Kidney (tissue), 14 donors: ENCODE data around the gene MTMR10. TPM values are rescaled to one million over a fixed set of nuclear protein-coding genes. Genes with fewer than 3 reads are reported as not detected.
A peak's percentile ranks its signal among the peaks of the same experiment; 100 is the strongest.

Experiments
- DNase-seq, 5 donors: peaks; one replicate each; pipeline ENCODE4 v3.0.0-alpha.2; 2013 to 2020
- FAIRE-seq: peaks from 2 replicates; lab custom pipeline; 2012; peaks lifted over from hg19 to GRCh38; lab: Jason Lieb, UNC
- H3K27ac ChIP-seq, 2 donors: one replicate each; pipeline ENCODE4 v1.7.0; 2013; ENCODE audit warnings: low read depth in 2 of 2, low read length in 2 of 2, inconsistent platforms in 1 of 2
- H3K27me3 ChIP-seq: one replicate; pipeline ENCODE4 v1.7.1; 2013; ENCODE audit warnings: low read length, inconsistent platforms; ENCODE audit not compliant: control insufficient read depth, insufficient read depth
- H3K36me3 ChIP-seq, 3 donors: one replicate each; pipeline versions ENCODE4 v1.7.0 to v1.7.1; 2013; ENCODE audit warnings: low read length in 3 of 3, control low read depth in 1 of 3, inconsistent platforms in 1 of 3; ENCODE audit not compliant: insufficient read depth in 3 of 3, control insufficient read depth in 2 of 3
- H3K4me1 ChIP-seq, 3 donors: one replicate each; pipeline versions ENCODE4 v1.7.0 to v1.7.1; 2013; ENCODE audit warnings: low read length in 3 of 3, inconsistent platforms in 1 of 3, low read depth in 1 of 3; ENCODE audit not compliant: control insufficient read depth in 2 of 3, insufficient read depth in 2 of 3
- H3K4me3 ChIP-seq, 3 donors: one replicate each; pipeline versions ENCODE4 v1.7.0 to v1.8.1; 2013; ENCODE audit warnings: low read length in 3 of 3, control low read depth in 1 of 3, inconsistent platforms in 1 of 3
- H3K9ac ChIP-seq, 3 donors: one replicate each; pipeline versions ENCODE4 v1.7.0 to v1.7.1; 2013; ENCODE audit warnings: low read length in 3 of 3, control low read depth in 1 of 3, inconsistent platforms in 1 of 3
- H3K9me3 ChIP-seq, 3 donors: one replicate each; pipeline versions ENCODE4 v1.7.0 to v1.7.1; 2013; ENCODE audit warnings: low read length in 3 of 3, control low read depth in 1 of 3, inconsistent platforms in 1 of 3; ENCODE audit not compliant: control insufficient read depth in 2 of 3, insufficient read depth in 1 of 3
- intact Hi-C: fragments of 100-400 bp; cut with DNase I; formaldehyde crosslinking; loops from one replicate; pipeline ENCODE4 v1.11.1; 2022
- polyA plus RNA-seq: library from polyadenylated mRNA; stranded (reverse); fragments of 350-450 nt; fragmentation: Illumina TruSeq; extraction: RNeasy Lipid Tissue Mini Kit (QIAGEN cat#74804); gene quantifications from one replicate; pipeline ENCODE4 v1.2.3, GENCODE V29; 2014; ENCODE audit warnings: low read depth, low replicate concordance; ENCODE audit not compliant: insufficient read depth
- total RNA-seq: library from RNA; stranded (reverse); fragmentation: NEBNext Ultra II Directional; extraction: Animal tissue kit (Norgen Biotek cat#: 25700); gene quantifications from one replicate; pipeline ENCODE4 v1.2.1, GENCODE V29; 2021
- TF ChIP-seq, protein P1 (sequence below): IDR thresholded peaks from 3 replicates; pipeline ENCODE4 v1.5.1; 2012; ENCODE audit warnings: mild to moderate bottlenecking, moderate library complexity, borderline replicate concordance; ENCODE audit not compliant: insufficient read depth; ENCODE audit errors: extremely low read depth
- donor health status: control.
- donor health status: control.
- donor health status: control.
- donor health status: control.
- donor health status: control.
- donor health status: DM: yes; HTN: yes; CAD: no.
- donor health status: Normal renal cell carcinoma (clear cell type).

Gene MTMR10
- total and polyA plus RNA-seq, 2 donors from 2014 or later, result 26.2 to 70.4 TPM

DNA sequence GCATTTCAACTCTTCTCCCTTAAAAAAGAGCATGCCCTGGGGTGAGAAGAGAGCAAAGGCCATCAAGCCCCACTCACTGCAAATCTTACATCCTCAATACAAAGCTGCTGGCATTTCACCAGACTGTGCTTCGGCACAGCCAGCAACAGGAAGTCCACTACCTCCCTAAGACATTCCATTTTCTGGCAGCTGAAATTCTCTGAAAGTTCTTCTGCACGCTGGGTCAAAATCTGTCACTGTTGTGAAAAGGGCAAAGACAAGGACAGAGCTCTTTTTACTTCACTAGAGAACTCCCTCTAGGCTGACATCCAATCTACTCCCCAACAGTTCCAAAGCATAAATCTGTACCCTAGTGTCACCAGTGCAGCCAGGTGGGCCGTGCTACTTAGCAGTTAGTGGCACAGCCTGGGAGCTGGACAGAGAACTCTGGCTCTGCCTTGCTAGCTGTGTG lies 6.3 kb downstream of the MTMR10 start:
- Histone ChIP-seq H3K4me1 (peaks cover 4 to 49% (median 36%) of the 10 kb centered on the region in 3 donors), H3K36me3 (peaks cover 3 to 6% (median 5%) of the 10 kb centered on the region in 3 donors), H3K9me3 (no peaks in the 10 kb centered on the region), H3K27me3 (no peaks in the 10 kb centered on the region), H3K9ac (peak overlapping the region in 1 of 3 donors; percentile 38), H3K4me3 (peak overlapping the region in 2 of 3 donors; percentile 15 to 50), H3K27ac (peak overlapping the region; percentile 43 to 64)
- DNase-seq, result peak in 3 of 5 donors; percentile 60 to 77 (median 72)
- intact Hi-C loops, result no loop called here
- TF ChIP-seq, protein P1, sequence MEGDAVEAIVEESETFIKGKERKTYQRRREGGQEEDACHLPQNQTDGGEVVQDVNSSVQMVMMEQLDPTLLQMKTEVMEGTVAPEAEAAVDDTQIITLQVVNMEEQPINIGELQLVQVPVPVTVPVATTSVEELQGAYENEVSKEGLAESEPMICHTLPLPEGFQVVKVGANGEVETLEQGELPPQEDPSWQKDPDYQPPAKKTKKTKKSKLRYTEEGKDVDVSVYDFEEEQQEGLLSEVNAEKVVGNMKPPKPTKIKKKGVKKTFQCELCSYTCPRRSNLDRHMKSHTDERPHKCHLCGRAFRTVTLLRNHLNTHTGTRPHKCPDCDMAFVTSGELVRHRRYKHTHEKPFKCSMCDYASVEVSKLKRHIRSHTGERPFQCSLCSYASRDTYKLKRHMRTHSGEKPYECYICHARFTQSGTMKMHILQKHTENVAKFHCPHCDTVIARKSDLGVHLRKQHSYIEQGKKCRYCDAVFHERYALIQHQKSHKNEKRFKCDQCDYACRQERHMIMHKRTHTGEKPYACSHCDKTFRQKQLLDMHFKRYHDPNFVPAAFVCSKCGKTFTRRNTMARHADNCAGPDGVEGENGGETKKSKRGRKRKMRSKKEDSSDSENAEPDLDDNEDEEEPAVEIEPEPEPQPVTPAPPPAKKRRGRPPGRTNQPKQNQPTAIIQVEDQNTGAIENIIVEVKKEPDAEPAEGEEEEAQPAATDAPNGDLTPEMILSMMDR, result no peak
- FAIRE-seq, result no peak

DNA sequence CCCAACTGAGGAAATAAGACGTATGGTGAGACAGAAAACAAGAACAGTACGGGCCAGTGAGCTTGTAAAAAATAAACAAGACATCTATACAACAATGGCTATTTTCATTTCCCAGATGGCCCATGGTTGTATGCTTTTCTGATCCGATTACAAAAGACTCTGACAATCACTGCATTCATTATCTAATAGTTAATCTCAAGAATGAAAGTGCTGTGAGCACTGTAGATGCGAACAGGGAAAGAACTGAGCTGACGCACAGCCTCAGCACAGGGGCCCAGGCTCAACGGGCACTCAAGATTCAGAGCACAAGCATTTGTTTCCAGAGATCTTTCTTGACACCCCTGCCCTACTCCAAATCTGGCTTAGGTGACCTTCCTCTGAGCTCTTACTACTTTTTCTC lies 6.9 kb downstream of the MTMR10 start:
- H3K4me1 ChIP-seq, result peaks cover 4 to 50% (median 37%) of the 10 kb centered on the region in 3 donors
- peak overlapping the region in 1 of 3 donors; percentile 38 for H3K9ac ChIP-seq
- peak overlapping the region; percentile 43 to 64 for H3K27ac ChIP-seq
- intact Hi-C loops, result no loop called here
- peak overlapping the region; percentile 15 to 50 (median 17) for H3K4me3 ChIP-seq
- TF ChIP-seq, protein P1, result no peak
- DNase-seq (no peak), FAIRE-seq (no peak)
- H3K9me3 ChIP-seq, result no peaks in the 10 kb centered on the region
- no peaks in the 10 kb centered on the region for H3K27me3 ChIP-seq
- H3K36me3 ChIP-seq, result peaks cover 3 to 11% (median 6%) of the 10 kb centered on the region in 3 donors

DNA sequence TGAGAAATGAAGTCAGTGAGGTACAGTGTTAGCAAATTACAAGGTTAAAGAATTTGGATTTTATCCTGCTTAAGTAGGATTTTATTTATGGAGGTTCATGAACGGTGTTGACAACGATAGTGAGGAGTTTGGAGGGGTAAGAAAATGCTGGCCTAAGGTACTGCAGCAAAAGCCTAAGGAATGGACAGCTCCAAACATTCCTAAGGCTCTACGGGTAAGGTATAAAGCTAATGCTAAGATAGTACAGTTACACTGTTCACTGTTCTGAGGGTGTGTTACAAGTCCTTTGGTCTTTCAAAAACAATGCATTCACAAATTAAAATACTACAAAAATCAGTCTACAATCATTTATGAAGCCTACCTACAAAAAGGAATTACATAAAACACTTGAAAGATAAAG lies 7.3 kb downstream of the MTMR10 start:
- peak overlapping the region in 1 of 3 donors; percentile 38 for H3K9ac ChIP-seq
- FAIRE-seq, result no peak
- H3K27me3 ChIP-seq, result no peaks in the 10 kb centered on the region
- TF ChIP-seq, protein P1, result no peak
- intact Hi-C loops, result no loop called here
- peaks cover 3 to 13% (median 6%) of the 10 kb centered on the region in 3 donors for H3K36me3 ChIP-seq
- no peaks in the 10 kb centered on the region for H3K9me3 ChIP-seq
- peaks cover 4 to 50% (median 37%) of the 10 kb centered on the region in 3 donors for H3K4me1 ChIP-seq
- H3K27ac ChIP-seq, result peak overlapping the region in 1 of 2 donors; percentile 43
- H3K4me3 ChIP-seq, result peak overlapping the region in 1 of 3 donors; percentile 50
- peak in 2 of 5 donors; percentile 11 to 26 for DNase-seq

DNA sequence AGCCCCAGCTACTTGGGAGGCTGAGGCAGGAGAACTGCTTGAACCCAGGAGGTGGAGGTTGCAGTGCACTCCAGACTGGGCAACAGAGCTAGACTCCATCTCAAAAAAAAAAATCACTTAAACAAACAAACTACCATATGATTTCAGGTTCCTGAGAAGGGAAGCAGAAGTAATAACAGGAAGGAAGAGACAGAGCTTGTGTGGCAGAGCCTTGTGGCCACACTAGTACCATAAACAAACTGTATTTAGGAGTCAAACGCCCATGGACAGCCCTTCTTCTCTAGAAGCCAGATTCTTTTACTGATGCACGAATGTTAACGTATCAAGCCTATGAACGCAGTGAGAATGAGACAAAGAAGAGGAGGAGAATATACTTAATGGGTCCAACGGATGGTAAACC lies 12.0 kb downstream of the MTMR10 start:
- Histone ChIP-seq H3K4me3 (no peak overlapping the region), H3K36me3 (peaks cover 4 to 8% (median 7%) of the 10 kb centered on the region in 3 donors), H3K9me3 (no peaks in the 10 kb centered on the region), H3K4me1 (peaks cover 1 to 25% (median 14%) of the 10 kb centered on the region in 3 donors), H3K27me3 (no peaks in the 10 kb centered on the region), H3K9ac (no peak overlapping the region), H3K27ac (no peak overlapping the region)
- intact Hi-C loops, result no loop called here
- TF ChIP-seq, protein P1, result no peak
- DNase-seq, result no peak
- FAIRE-seq, result no peak
